PFSK-1 (cell line): ENCODE data around the gene AKAP13.

Experiments
- FOXP2 ChIP-seq: optimal IDR thresholded peaks from 2 replicates; pipeline ENCODE3; 2011; ENCODE audit warnings: borderline replicate concordance, control low read depth, inconsistent platforms; ENCODE audit not compliant: insufficient read depth; ENCODE audit errors: extremely low read length, extremely low read depth
- POLR2AphosphoS5 ChIP-seq: IDR thresholded peaks from 2 replicates; pipeline ENCODE4 v1.6.1; 2012; ENCODE audit warnings: low read depth, mild to moderate bottlenecking, control low read depth, low read length, moderate library complexity
- REST ChIP-seq, 2 experiments: IDR thresholded peaks; 2 replicates each; pipeline versions ENCODE4 v1.6.1 to v1.8.0; 2011 to 2012; ENCODE audit warnings: low read depth in 2 of 2, low read length in 2 of 2, control low read depth in 1 of 2, inconsistent platforms in 1 of 2, mild to moderate bottlenecking in 1 of 2, moderate library complexity in 1 of 2; ENCODE audit not compliant: insufficient read depth in 1 of 2
- SIN3A ChIP-seq: IDR thresholded peaks from 2 replicates; pipeline ENCODE4 v1.6.1; 2012; ENCODE audit warnings: mild to moderate bottlenecking, low read length, moderate library complexity, borderline replicate concordance; ENCODE audit not compliant: insufficient read depth
- TAF1 ChIP-seq: IDR thresholded peaks from 2 replicates; pipeline ENCODE4 v1.6.1; 2012; ENCODE audit warnings: low read length, control low read depth, borderline replicate concordance; ENCODE audit not compliant: insufficient read depth

The AKAP13 gene

GRCh38 chr15:85422607-85423006, 42.2 kb downstream of the AKAP13 start:
- no peak for TF ChIP-seq POLR2AphosphoS5
- TF ChIP-seq TAF1: no peak
- no peak for TF ChIP-seq SIN3A
- TF ChIP-seq REST (IDR thresholded peaks at IDR 0.05; ENCODE audit: insufficient read depth in 1 of 2, low read depth in 2 of 2, low read length in 2 of 2): no peak
- TF ChIP-seq FOXP2: no peak

- TF ChIP-seq FOXP2 (no peak), TAF1 (no peak)
Observed at GRCh38 chr15:85423256-85423655, 42.9 kb downstream of the AKAP13 start.

- no peak for TF ChIP-seq REST (IDR thresholded peaks at IDR 0.05; ENCODE audit: insufficient read depth in 1 of 2, low read depth in 2 of 2, low read length in 2 of 2)
- TF ChIP-seq SIN3A: no peak
- no peak for TF ChIP-seq FOXP2
- no peak for TF ChIP-seq TAF1
- TF ChIP-seq POLR2AphosphoS5: no peak
Observed at GRCh38 chr15:85424154-85424553, 43.8 kb downstream of the AKAP13 start.

- no peak for TF ChIP-seq SIN3A
- TF ChIP-seq TAF1: no peak
- TF ChIP-seq REST (IDR thresholded peaks at IDR 0.05; ENCODE audit: insufficient read depth in 1 of 2, low read depth in 2 of 2, low read length in 2 of 2): no peak
- TF ChIP-seq FOXP2: no peak
- TF ChIP-seq POLR2AphosphoS5: no peak
Observed at GRCh38 chr15:85426481-85426880, 46.1 kb downstream of the AKAP13 start.

GRCh38 chr15:85427286-85428028, 47.1 kb downstream of the AKAP13 start:
- TF ChIP-seq SIN3A: no peak
- no peak for TF ChIP-seq REST (IDR thresholded peaks at IDR 0.05; ENCODE audit: insufficient read depth in 1 of 2, low read depth in 2 of 2, low read length in 2 of 2)
- TF ChIP-seq TAF1: no peak
- no peak for TF ChIP-seq POLR2AphosphoS5
- TF ChIP-seq FOXP2: no peak
